ENCODE data around the gene CEBPG. TPM values are rescaled to one million over a fixed set of nuclear protein-coding genes. Genes with fewer than 3 reads are reported as not detected.

CEBPG gene
- total RNA-seq, 1 experiment from 2014 or later, result 51.1 TPM

- Histone ChIP-seq H3K36me3 (ENCODE audit: control insufficient read depth in 1 of 2, insufficient read depth in 2 of 2, low read length in 2 of 2) (no peaks in the 10 kb centered on the region), H3K9ac (ENCODE audit: low read length) (no peak overlapping the region), H3K4me2 (ENCODE audit: low read length) (no peak overlapping the region), H3K4me3 (replicated peaks in 1 of 2; ENCODE audit: low read depth in 1 of 2, low read length in 2 of 2) (no peak overlapping the region), H2AFZ (ENCODE audit: low read depth, low read length, poor library complexity, severe bottlenecking) (no peak overlapping the region), H3K4me1 (ENCODE audit: control insufficient read depth in 1 of 2, insufficient read depth in 2 of 2, low read length in 2 of 2) (no peaks in the 10 kb centered on the region), H3K9me3 (ENCODE audit: control insufficient read depth in 1 of 2, insufficient read depth in 1 of 2, low read depth in 1 of 2, low read length in 2 of 2) (no peaks in the 10 kb centered on the region), H3K79me2 (ENCODE audit: insufficient read depth, low read length) (no peaks in the 10 kb centered on the region), H3K27ac (ENCODE audit: low read depth, low read length) (no peak overlapping the region), H3K9me2 (ENCODE audit: insufficient read depth) (no peaks in the 10 kb centered on the region), H4K20me1 (ENCODE audit: insufficient read depth) (no peaks in the 10 kb centered on the region), H3K27me3 (ENCODE audit: insufficient read depth, low read length) (no peaks in the 10 kb centered on the region)
- no TSS peak for BruUV-seq (replicated peaks)
- ATAC-seq, result no peak
- RAD21 ChIA-PET (ENCODE audit: low non-redundant PET in 1 of 2, low total read pairs in 2 of 2, uncharacterized antibody in 2 of 2, unreplicated experiment in 2 of 2), result no interaction called here
- intact Hi-C loops (cut with micrococcal nuclease), result loop anchor here (10.0 kb wide), 1 partner anchor 257 kb away; no protein-coding TSS in a partner anchor
- TF ChIP-seq CBX3 (IDR thresholded peaks at IDR 0.05; ENCODE audit: low read depth) (no peak), SRF (IDR thresholded peaks at IDR 0.05; ENCODE audit: low read depth) (no peak), FOSL1 (IDR thresholded peaks at IDR 0.05; ENCODE audit: low read depth) (no peak), ATF3 (IDR thresholded peaks at IDR 0.05) (no peak)
- POLR2A ChIA-PET, result no interaction called here
- no peak for DNase-seq (ENCODE audit: low read depth, low spot score)
- CTCF ChIA-PET, result no interaction called here
Observed at GRCh38 chr19:33401683-33402420, 28.3 kb downstream of the CEBPG start.

GRCh38 chr19:33402421-33403220 lies 29.1 kb downstream of the CEBPG start:
- ATAC-seq (peak; percentile 24; the same call in 1 of the 2 replicates), DNase-seq (ENCODE audit: low read depth, low spot score) (no peak)
- TF ChIP-seq JUND (IDR thresholded peaks at IDR 0.05) (no peak), RAD21 (IDR thresholded peaks at IDR 0.05; ENCODE audit: low read depth) (peak; percentile 57)
- TF ChIP-seq, protein P1, sequence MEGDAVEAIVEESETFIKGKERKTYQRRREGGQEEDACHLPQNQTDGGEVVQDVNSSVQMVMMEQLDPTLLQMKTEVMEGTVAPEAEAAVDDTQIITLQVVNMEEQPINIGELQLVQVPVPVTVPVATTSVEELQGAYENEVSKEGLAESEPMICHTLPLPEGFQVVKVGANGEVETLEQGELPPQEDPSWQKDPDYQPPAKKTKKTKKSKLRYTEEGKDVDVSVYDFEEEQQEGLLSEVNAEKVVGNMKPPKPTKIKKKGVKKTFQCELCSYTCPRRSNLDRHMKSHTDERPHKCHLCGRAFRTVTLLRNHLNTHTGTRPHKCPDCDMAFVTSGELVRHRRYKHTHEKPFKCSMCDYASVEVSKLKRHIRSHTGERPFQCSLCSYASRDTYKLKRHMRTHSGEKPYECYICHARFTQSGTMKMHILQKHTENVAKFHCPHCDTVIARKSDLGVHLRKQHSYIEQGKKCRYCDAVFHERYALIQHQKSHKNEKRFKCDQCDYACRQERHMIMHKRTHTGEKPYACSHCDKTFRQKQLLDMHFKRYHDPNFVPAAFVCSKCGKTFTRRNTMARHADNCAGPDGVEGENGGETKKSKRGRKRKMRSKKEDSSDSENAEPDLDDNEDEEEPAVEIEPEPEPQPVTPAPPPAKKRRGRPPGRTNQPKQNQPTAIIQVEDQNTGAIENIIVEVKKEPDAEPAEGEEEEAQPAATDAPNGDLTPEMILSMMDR (IDR thresholded peaks at IDR 0.05 in 2 of 3, conservative IDR thresholded peaks at IDR 0.05 in 1 of 3; ENCODE audit: borderline replicate concordance in 1 of 3, insufficient read depth in 1 of 3, low read depth in 2 of 3, low read length in 2 of 3), result peak; percentile 10 to 62 (median 23); a peak in 3 of 6 replicates
- Histone ChIP-seq H3K79me2 (ENCODE audit: insufficient read depth, low read length) (no peaks in the 10 kb centered on the region), H3K9me3 (ENCODE audit: control insufficient read depth in 1 of 2, insufficient read depth in 1 of 2, low read depth in 1 of 2, low read length in 2 of 2) (no peaks in the 10 kb centered on the region), H3K9me2 (ENCODE audit: insufficient read depth) (no peaks in the 10 kb centered on the region), H3K9ac (ENCODE audit: low read length) (no peak overlapping the region), H3K36me3 (ENCODE audit: control insufficient read depth in 1 of 2, insufficient read depth in 2 of 2, low read length in 2 of 2) (no peaks in the 10 kb centered on the region), H3K4me1 (ENCODE audit: control insufficient read depth in 1 of 2, insufficient read depth in 2 of 2, low read length in 2 of 2) (no peaks in the 10 kb centered on the region), H4K20me1 (ENCODE audit: insufficient read depth) (no peaks in the 10 kb centered on the region), H3K27me3 (ENCODE audit: insufficient read depth, low read length) (no peaks in the 10 kb centered on the region), H3K4me3 (replicated peaks in 1 of 2; ENCODE audit: low read depth in 1 of 2, low read length in 2 of 2) (no peak overlapping the region), H3K4me2 (ENCODE audit: low read length) (no peak overlapping the region), H2AFZ (ENCODE audit: low read depth, low read length, poor library complexity, severe bottlenecking) (no peak overlapping the region), H3K27ac (ENCODE audit: low read depth, low read length) (no peak overlapping the region)
- ChIA-PET POLR2A (no interaction called here), RAD21 (ENCODE audit: low non-redundant PET in 1 of 2, low total read pairs in 2 of 2, uncharacterized antibody in 2 of 2, unreplicated experiment in 2 of 2) (no interaction called here), CTCF (no interaction called here)
- BruUV-seq (replicated peaks), result no TSS peak
- intact Hi-C loops (cut with micrococcal nuclease), result loop anchor here (10.0 kb wide), 1 partner anchor 258 kb away; no protein-coding TSS in a partner anchor
